HL-60/S4 (cell line): ENCODE results near the gene CCNB1IP1.

Experiments
- in situ Hi-C: fragments of 300-500 bp; cut with MboI; formaldehyde crosslinking; loops from 2 replicates; pipeline ENCODE4 v1.14.3; 2022; ENCODE audit warnings: low sequenced_read_pairs

CCNB1IP1 gene

DNA sequence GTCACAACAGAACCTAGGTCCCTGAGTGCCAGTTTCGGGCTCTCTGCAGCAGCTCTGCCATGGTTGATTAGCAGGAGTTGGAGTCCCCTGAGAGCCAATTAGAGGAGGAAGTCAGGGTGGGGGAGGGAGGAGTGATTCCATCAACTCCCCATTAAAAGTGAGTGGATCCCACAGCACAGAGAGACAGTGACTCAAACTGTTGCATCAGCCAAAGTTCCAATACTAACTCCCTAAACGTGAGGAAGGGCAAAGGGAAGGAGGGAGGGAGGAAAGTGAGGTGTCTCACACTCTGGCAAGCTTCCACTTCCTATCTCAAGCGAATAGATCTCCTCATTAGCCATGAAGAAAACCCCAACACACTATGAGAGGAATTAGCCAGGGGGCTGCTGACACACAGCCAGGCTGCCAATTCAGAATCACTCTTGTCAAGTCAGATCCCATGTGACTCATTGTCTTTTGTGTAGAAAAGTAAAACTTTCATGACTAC, 70.4 kb downstream of the CCNB1IP1 start:
- in situ Hi-C loops, result no loop called here
